T-helper 2 cell treated with Interferon-gamma antibody and Interleukin-4, amounts not matched to agents 100 ng/mL and 5 ng/mL, for 36 hours (primary cell): ENCODE results near the gene TSHZ2. TPM values are rescaled to one million over a fixed set of nuclear protein-coding genes. Genes with fewer than 3 reads are reported as not detected.

Experiments used
- intact Hi-C: fragments of 100-400 bp; cut with micrococcal nuclease; formaldehyde crosslinking; loops from one replicate; pipeline ENCODE4 v1.15.1; 2023
- total RNA-seq: library from RNA; stranded (reverse); gene quantifications from 2 replicates; pipeline ENCODE4 v1.2.3, GENCODE V29; 2022

TSHZ2 gene
- total RNA-seq, 1 donor from 2014 or later: 2.5 TPM

GRCh38 chr20:53024653-53025052 is 52.5 kb downstream of the TSHZ2 start:
- intact Hi-C loops: loop anchor here (5.0 kb wide), 2 partner anchors 52 to 193 kb away; partner anchors contain the start of gene TSHZ2

GRCh38 chr20:53027089-53027488 is 54.9 kb downstream of the TSHZ2 start:
- intact Hi-C loops: no loop called here

GRCh38 chr20:53028337-53029007 is 56.3 kb downstream of the TSHZ2 start:
- intact Hi-C loops: no loop called here

- intact Hi-C loops: no loop called here
Observed at GRCh38 chr20:53030061-53030460, 57.9 kb downstream of the TSHZ2 start.

- intact Hi-C loops: no loop called here
Observed at GRCh38 chr20:53032046-53032445, 59.9 kb downstream of the TSHZ2 start.

- intact Hi-C loops: no loop called here
Observed at GRCh38 chr20:53032478-53032932, 60.3 kb downstream of the TSHZ2 start.

- intact Hi-C loops: no loop called here
Observed at GRCh38 chr20:53033176-53033575, 61.0 kb downstream of the TSHZ2 start.

- intact Hi-C loops: no loop called here
Observed at GRCh38 chr20:53034899-53035298, 62.7 kb downstream of the TSHZ2 start.

- intact Hi-C loops: no loop called here
Observed at GRCh38 chr20:53036992-53037391, 64.8 kb downstream of the TSHZ2 start.

GRCh38 chr20:53037621-53038020 is 65.5 kb downstream of the TSHZ2 start:
- intact Hi-C loops: no loop called here

- intact Hi-C loops: no loop called here
Observed at GRCh38 chr20:53038299-53038698, 66.1 kb downstream of the TSHZ2 start.

GRCh38 chr20:53040693-53041589 is 68.8 kb downstream of the TSHZ2 start:
- intact Hi-C loops: no loop called here

- intact Hi-C loops: no loop called here
Observed at GRCh38 chr20:53042521-53042920, 70.4 kb downstream of the TSHZ2 start.

- intact Hi-C loops: no loop called here
Observed at GRCh38 chr20:53044296-53044695, 72.1 kb downstream of the TSHZ2 start.

GRCh38 chr20:53045941-53046340 is 73.8 kb downstream of the TSHZ2 start:
- intact Hi-C loops: no loop called here

- intact Hi-C loops: no loop called here
Observed at GRCh38 chr20:53047203-53047602, 75.0 kb downstream of the TSHZ2 start.

GRCh38 chr20:53048387-53048786 is 76.2 kb downstream of the TSHZ2 start:
- intact Hi-C loops: no loop called here

GRCh38 chr20:53050338-53050737 is 78.2 kb downstream of the TSHZ2 start:
- intact Hi-C loops: no loop called here

GRCh38 chr20:53052380-53052779 is 80.2 kb downstream of the TSHZ2 start:
- intact Hi-C loops: no loop called here

- intact Hi-C loops: no loop called here
Observed at GRCh38 chr20:53053595-53053994, 81.4 kb downstream of the TSHZ2 start.

- intact Hi-C loops: no loop called here
Observed at GRCh38 chr20:53055367-53056067, 83.4 kb downstream of the TSHZ2 start.

- intact Hi-C loops: no loop called here
Observed at GRCh38 chr20:53057579-53057978, 85.4 kb downstream of the TSHZ2 start.
